COLO829 (cell line): ENCODE results near the gene BECN2.
A peak's percentile ranks its signal among the peaks of the same experiment; 100 is the strongest.
"Not testable (repeated sequence)": the region's sequence is repeated elsewhere in the genome, so short reads cannot be mapped to it uniquely, and the experiment has no call there.

Source experiments
- DNase-seq: peaks from one replicate; pipeline ENCODE4 v3.0.0; 2012; ENCODE audit warnings: low spot score

Gene BECN2

DNA sequence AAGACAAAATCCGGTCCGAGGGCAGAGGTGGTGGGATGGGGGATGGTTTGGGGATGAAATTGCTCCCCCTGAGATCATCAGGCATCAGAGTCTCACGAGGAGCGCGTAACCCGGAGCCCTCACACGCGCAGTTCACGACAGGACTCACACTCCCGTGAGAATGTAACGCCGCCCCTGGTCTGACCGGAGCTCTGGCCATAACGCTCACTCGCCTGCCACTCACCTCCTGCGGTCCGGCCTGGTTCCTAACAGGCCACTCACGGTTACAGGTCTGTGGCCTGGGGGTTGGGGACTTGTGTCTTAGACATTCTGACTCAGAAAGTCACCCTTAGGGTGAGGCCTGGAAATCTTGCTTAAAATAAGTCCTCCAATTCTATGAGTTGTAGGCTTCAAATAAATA lies 21.5 kb downstream of the BECN2 start:
- DNase-seq: no peak

DNA sequence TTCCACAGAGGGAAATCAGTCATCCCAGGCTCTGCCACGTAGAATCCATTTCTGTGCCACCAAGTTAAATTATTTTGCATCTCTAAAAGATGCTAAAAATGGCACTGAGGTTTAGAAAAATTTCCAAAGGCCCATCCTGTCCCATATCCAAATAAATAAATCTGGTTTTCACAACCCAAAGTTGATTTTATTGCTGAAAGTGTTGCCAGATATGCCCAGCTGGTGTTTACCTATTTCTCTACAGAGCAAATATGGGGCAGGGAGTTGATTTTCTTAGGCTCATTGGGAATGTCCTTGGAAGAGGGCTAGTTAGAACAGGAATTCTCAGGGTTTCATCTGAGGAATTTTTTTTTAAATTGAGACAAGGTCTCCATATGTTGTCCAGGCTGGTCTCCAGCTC lies 22.4 kb downstream of the BECN2 start:
- DNase-seq: no peak

DNA sequence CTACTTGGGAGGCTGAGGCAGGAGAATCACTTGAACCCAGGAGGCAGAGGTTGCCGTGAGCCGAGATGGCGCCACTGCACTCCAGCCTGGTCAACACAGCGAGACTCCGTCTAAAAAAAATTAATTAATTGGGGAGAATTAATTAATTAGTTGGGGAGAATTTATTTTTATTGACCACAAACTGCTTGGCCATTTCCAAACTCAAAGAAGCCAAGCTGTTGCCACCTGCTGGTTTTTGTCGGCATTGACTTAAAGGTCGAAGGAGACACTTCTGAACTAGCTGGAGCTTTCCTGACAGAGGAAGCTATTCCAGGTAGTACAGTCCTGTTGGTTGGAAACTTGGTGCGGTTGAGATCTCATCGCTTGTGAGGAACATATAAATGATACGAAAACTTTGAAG lies 28.2 kb downstream of the BECN2 start:
- DNase-seq: peak; percentile 86

DNA sequence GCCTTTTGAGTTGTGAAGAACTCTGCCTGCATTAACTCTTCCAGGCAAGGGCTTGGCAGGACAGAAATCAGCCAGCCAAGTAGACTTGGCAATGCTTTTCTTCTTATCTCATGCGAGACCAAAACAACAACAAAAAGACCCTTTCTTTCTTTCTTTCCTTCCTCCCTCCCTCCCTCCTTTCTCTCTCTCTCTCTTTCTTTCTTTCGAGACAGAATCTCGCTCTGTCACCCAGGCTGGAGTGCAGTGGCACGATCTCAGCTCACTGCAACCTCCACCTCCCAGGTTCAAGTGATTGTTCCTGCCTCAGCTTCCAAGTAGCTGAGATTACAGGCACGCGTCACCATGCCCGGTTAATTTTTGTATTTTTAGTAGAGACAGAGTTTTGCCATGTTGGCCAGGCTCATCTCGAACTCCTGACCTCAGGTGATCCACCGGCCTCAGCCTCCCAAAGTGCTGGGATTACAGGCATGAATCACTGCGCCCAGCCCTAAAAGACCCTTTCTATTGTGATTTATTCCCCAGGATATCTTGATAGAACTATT lies 30.9 kb downstream of the BECN2 start:
- DNase-seq: not testable (repeated sequence)

DNA sequence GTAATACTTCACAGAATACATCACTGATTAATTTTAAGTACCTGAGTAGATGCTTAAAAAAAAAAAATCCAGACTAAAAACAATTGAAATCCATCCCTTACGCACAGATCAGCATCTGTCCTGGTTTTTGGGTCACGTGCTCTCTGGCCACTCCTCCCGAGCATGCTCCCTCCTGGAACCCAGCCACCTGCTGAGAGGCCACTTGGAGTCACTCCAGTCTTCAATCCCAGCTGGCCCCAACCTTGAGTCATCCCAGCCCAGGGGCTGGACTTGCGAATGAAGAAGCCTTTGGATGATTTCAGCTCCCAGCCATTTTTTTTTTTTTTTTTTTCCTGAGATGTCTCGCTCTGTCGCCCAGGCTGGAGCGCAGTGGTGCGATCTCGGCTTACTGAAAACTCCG lies 32.5 kb downstream of the BECN2 start:
- DNase-seq: peak; percentile 73

DNA sequence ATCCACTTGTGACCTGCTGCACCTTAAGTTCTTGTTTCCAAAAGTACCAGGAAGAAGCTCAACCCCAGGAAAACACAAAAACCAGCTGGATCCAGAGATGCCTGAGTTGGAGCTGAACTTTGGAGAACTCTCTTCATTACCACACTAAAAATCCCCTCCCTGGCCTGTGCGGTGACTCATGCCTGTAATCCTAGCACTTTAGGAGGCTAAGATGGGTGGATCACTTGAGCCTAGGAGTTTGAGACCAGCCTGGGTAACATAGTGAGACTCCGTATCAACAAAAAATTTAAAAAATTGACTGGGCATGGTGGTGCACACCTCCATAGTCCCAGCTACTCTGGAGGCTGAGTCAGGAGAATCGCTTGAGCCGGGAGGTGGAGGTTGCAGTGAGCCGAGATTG lies 35.2 kb downstream of the BECN2 start:
- no peak for DNase-seq

DNA sequence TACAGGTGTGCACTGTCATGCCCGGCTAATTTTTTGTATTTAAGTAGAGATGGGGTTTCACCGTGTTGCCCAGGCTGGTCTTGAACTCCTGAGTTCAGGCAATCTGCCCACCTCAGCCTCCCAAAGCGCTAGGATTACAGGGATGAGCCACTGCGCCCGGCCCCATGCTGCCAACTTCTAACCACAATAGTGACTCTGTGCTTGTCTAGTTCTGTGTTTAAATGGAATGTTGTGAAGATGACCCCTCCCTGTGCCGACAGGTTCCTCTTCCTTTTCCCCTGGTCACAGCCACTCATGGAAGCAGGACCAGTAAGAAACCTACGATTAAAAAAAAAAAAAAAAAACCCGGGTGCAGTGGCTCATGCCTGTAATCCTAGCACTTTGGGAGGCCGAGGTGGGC lies 36.6 kb downstream of the BECN2 start:
- DNase-seq: no peak

DNA sequence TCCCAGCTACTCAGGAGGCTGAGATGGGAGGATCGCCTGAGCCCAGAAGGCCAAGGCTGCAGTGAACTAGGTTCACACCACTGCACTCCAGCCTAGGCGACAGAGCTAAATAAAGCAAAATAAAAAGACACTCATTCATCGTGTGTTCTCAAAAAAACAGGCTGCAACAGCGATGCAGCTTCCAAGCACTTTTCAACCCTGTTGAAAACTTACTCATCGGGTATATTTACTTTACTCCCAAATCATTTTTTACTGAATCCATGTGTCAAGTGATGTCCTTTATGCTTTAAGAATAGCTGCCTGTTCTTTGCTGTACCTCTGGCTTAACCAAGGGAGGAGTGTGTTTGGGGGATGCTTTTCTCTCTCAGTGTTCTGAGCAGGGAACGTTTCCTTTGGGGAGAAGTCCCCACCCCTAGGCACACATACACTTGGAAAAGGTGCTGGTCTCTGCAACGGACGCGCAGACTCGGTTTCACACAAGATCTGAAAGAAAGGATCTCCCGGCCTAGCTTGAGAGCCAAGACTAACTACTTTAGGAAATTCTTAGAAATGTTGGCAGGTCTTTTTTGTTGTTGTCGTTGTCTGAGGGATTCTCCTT lies 39.9 kb downstream of the BECN2 start:
- no peak for DNase-seq

DNA sequence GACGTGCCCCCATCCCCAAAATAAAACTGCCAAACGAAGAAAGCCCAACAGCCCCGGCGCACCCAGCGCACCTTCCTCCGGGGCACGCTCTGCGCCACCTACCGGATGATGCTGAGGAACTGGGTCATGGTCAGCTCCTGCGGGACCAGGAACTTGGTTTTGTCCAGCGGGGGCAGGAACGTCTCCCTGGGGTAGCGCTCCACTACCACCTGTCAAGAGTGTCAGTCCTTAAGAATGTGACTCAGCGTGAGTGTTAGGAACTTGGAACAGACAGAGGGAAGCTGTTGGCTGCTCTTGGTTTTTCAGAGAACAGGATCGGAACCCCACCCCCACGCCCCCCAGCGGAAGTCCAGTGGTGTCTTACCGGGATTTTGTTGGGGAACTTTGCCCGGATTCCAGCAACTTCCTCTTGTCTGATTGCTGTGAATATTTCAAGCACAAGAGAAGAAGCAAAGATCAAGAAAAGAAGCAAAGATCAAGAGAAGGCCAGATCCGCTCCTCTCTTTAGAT lies 40.9 kb downstream of the BECN2 start:
- peak; percentile 62 for DNase-seq

DNA sequence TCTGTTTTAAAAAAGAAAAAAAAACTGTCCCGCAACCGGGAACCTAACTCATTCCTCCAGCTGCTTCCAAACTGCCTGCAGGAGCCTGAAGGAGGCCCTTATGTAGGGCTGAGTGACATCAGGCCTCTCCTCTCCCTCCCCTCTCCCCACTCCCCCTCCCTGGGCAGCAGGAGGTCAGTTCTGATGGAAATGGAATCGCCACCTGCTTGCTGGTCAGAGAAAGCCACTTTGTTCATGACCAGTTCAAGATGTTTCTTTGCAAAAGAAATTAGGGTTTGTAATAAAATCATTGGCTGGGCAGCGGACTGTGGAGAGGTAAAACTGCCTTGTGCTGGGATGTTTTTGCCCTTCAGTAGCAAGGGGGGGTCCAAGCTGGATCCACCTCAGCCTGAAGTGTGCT lies 41.5 kb downstream of the BECN2 start, which contains the start of gene MAP1LC3C:
TSS of gene MAP1LC3C (minus strand) at position 73 of the 400 bp plus-strand sequence. CDS start 90 bp downstream, outside the sequence.
- no peak for DNase-seq

DNA sequence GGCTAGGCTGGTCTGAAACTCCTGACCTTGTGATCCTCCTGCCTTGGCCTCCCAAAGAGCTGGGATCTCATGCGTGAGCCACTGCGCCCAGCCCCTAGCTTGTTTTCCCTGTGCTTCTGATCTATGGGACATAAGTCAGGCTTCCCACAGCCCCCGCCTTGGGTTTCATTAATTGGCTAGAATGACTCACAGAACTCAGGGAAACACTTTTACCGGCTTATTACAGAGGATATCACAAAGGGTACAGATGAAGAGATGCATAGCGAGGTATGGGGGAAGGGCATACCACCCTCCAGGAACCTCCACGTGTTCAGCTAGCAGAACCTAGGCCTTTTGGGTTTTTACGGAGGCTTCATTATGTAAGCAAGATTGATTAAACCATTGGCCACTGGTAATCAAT lies 42.9 kb downstream of the BECN2 start:
- no peak for DNase-seq

DNA sequence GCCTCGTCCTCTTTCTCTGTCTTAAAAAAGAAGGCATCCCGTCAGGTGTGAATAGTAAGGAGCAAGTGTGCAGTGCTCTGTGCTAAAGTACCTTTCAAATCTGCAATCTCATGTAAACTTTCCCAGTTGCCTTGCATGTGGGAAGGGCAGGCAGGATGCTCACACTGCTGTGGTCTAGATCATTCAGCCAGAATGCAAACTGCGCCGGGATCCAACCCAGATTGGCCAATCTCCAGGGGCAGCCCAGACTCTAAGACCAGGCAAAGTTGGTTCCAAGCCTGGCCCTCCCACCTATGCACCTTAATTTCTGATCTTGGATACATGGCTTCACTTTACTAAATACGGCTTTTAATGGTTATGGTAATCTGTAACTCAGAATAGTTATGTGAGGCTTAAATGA lies 44.5 kb downstream of the BECN2 start:
- no peak for DNase-seq

DNA sequence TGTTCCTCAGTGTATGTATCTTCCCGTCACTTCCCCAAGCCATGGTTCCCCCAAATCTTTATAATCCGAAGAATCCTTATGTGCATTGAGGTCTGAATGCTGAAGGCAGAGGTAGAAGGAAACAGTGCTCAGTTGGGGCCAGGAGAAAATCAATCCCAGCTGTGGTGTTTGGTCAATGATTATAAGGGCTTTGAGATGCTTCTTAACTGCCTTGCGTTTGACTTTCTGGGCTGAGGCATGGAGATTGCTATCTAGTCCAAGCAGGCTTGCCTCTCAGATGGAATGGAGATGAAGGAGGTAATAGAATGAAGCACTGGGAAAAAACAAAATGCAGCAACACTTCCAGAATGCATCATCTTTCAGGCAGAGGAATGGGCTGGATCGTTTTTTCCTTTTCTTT lies 44.9 kb downstream of the BECN2 start:
- DNase-seq: no peak

DNA sequence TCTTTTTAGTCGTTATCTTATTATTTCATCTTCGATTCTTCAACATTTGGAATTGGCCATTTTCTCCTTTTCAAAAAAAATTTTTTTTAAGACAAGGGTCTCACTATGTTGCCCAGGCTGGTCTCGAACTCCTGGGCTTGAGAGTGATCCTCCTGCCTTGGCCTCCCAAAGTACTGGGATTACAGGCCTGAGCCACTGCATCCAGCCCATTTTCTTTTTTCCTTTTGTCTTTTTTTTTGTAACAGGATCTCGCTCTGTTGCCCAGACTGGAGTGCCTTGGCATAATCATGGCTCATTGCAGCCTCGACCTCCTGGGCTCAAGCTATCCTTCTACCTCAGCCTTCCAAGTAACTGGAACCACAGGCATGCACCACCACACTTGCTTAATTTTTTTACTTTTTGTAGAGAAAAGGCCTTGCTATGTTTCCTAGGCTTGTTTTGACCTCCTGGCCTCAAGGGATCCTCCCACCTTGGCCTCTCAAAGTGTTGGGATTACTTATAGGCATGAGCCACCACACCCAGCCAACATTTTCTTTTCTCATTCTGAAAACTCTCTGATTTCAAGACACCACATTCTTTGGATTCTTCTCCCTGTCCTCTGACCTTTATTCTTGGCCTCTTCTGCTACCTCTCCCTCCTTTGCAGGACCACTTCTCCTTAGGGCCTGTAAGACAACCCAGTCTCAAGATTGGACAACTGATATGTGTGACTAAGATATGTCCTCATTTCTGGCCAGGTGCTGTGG lies 47.4 kb downstream of the BECN2 start:
- no peak for DNase-seq

DNA sequence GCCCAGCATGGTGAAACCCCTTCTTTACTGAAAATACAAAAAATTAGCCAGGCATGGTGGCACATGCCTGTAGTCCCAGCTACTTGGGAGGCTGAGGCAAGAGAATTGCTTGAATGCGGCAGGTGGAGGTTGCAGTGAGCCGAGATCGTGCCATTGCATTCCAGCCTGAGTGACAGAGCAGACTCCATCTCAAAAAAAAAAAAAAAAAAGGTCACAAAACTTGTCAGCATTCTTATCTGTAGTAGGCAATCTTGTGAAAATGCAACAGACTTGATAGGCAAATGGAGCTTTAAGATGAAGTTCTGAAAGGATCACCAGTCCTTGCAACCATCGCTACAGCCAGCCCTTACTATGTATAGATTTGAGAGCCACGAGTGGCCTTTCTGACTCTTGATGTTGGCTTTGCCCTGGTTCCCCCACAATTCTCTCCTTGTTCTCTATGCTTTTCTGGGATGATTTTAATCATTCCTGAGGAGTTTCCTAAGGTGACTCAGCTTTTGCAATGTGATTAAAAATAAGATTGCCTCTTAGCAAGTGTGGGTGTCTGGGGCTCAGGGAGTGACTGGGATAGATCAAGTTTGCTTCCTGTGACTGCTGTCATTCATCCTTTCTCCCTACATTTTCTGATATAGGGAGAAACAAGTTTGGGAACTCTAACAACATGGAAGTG lies 48.4 kb downstream of the BECN2 start:
- peak; percentile 84 for DNase-seq

DNA sequence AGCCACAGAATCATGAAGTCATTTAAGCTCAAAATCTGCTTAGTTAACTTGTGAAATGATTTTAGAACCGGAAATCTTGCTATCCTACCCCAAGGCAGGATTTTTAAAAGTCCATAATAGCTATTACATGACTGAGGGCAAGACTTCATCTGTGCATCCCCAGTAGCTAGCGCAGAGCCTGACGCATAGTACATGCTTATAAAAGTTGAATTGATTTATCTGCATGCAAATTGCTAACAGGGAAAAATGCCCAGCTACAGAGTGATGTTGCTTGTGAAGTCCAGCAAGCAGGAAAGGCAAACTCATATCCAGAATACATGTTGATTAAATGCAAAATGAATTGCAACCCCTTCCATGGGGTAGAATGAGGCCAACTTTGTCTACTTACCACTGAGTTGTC lies 49.4 kb downstream of the BECN2 start:
- DNase-seq: no peak
